ENCODE results near the gene CRAMP1.

GRCh38 chr16:1713933-1714332, 101.8 kb downstream of the CRAMP1 start:
- no peak for TF ChIP-seq MAX (IDR thresholded peaks at IDR 0.05)
- no peak for TF ChIP-seq TP53 (CRISPR knock-in tag; IDR thresholded peaks at IDR 0.05)
- no peak for TF ChIP-seq CTCF (IDR thresholded peaks at IDR 0.05)
- TF ChIP-seq TFCP2L1 (CRISPR knock-in tag; IDR thresholded peaks at IDR 0.05): no peak
- TF ChIP-seq CHD2 (IDR thresholded peaks at IDR 0.05; ENCODE audit: low read length, partially characterized antibody): no peak
- no peak for TF ChIP-seq EHMT2 (IDR thresholded peaks at IDR 0.05; ENCODE audit: low read depth)
- no peak for TF ChIP-seq POLR2A (IDR thresholded peaks at IDR 0.05; ENCODE audit: low read length)
- no peak for TF ChIP-seq MAFK (IDR thresholded peaks at IDR 0.05; ENCODE audit: partially characterized antibody)
- TF ChIP-seq RAD21 (conservative IDR thresholded peaks at IDR 0.05 in 1 of 2, IDR thresholded peaks at IDR 0.05 in 1 of 2): no peak
- no peak for TF ChIP-seq HDAC2 (IDR thresholded peaks at IDR 0.05)
- TF ChIP-seq EP300 (IDR thresholded peaks at IDR 0.05): no peak
- TF ChIP-seq RCOR1 (IDR thresholded peaks at IDR 0.05; ENCODE audit: low read depth, low read length): no peak
- no peak for TF ChIP-seq CHD4 (IDR thresholded peaks at IDR 0.05; ENCODE audit: borderline replicate concordance)
- no peak for TF ChIP-seq RFX5 (IDR thresholded peaks at IDR 0.05)
